DOHH2 (cell line): ENCODE data around the gene NR1H3.

Source experiments
- CTCF ChIP-seq: fragments of 200-600 bp; sonication (generic); IDR thresholded peaks from one replicate; pipeline ENCODE4 v1.5.1; 2014; ENCODE audit warnings: antibody characterized with exemption, mild to moderate bottlenecking, low read depth, low read length; ENCODE audit not compliant: poor library complexity, severe bottlenecking
- EZH2phosphoT487 ChIP-seq: fragments of 200-600 bp; sonication (generic); IDR thresholded peaks from 2 replicates; pipeline ENCODE4 v1.6.1; 2017; ENCODE audit warnings: borderline replicate concordance, mild to moderate bottlenecking, antibody characterized with exemption, low read length, moderate library complexity, mixed read lengths

- TF ChIP-seq CTCF, result no peak
- TF ChIP-seq EZH2phosphoT487, result no peak
Measured at GRCh38 chr11:47317064-47317828, 59.5 kb downstream of the NR1H3 start.
